GDM1 (cell line): ENCODE results near the gene CHDH.

Source experiments
- DNase-seq: peaks from one replicate; lab custom pipeline; 2025; lab: John Stamatoyannopoulos, UW

CHDH gene

GRCh38 chr3:53807117-53807810 lies 39.0 kb downstream of the CHDH start:
- no peak for DNase-seq

DNA sequence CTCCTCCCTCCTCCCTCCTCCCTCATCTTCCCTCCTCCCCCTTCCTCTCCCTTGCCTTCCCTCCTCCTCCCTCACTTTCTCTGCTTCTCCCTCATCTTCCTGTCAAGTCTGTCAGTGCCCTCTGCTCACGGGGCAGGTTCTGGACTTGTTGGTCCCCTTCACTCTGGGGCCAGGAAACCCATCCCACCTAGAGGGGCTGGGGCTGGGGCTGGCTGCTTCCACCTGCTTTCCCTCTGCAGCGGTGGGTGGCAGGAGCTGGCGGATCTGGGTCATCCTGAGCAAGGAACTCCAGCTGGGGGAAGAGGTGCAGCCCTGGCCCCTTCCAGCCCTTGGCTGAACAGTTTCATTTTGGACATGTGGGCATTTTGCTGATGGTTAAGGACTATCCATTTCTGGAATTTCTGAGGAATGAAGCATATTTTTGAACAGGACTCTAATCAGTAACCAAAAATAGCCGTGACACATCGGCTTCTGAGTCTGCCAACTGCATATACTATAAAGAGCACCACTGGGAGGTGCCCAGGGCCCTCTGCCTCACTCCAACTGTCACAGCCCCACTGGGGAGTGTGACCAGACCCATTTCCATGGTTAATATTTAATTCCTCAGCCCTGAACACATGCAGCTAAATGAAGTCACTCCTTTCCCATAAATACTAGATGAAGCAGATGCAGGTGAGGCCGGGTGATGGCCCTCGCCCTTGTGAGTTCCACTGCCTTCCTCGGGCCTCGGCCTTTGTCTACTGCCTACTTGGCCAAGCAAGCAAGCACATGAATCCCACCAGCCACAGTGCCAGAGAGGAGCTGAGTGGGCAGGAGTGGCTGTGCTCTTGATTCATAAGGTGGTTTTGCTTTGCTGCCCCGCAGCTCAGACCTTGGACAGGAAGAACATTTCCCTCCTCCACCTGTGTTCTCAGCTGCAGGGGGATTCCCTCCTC lies 39.8 kb downstream of the CHDH start:
- no peak for DNase-seq

- no peak for DNase-seq
Observed at GRCh38 chr3:53805463-53806159, 40.6 kb downstream of the CHDH start.

DNA sequence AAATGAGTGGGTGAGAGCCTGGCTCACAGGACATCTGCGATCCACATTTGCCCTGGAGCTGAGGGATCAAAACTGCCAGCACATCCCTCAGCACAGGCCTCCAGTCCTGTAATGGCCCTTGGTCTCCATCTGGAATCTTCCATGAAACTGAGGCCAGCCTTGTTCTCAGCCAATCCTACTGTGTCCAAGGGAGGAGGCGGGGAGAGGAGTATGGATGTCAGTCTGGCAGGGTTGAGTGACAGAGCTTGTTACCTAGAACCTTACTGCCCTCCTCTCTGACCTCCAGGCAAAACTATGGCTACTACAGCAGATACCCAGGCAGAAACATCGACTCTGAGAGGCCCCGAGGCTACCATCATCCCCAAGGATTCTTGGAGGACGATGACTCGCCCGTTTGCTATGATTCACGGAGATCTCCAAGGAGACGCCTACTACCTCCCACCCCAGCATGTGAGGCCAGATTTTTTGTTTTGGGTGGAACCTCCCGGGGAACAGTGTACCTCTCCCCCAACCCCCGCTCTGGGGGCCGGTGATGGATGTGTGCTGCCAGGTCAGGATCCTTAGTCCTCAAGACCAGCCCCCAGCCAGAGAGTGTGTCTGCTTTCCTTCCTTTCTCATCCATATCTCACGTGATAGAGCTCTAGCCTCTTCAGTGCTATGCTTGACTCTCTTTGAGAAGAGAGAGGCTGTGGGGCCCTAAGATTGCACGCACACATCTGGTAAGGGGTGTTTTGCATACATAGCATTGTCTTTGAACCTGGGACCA lies 41.3 kb downstream of the CHDH start:
- no peak for DNase-seq

- no peak for DNase-seq
Observed at GRCh38 chr3:53803816-53804695, 42.2 kb downstream of the CHDH start.

DNA sequence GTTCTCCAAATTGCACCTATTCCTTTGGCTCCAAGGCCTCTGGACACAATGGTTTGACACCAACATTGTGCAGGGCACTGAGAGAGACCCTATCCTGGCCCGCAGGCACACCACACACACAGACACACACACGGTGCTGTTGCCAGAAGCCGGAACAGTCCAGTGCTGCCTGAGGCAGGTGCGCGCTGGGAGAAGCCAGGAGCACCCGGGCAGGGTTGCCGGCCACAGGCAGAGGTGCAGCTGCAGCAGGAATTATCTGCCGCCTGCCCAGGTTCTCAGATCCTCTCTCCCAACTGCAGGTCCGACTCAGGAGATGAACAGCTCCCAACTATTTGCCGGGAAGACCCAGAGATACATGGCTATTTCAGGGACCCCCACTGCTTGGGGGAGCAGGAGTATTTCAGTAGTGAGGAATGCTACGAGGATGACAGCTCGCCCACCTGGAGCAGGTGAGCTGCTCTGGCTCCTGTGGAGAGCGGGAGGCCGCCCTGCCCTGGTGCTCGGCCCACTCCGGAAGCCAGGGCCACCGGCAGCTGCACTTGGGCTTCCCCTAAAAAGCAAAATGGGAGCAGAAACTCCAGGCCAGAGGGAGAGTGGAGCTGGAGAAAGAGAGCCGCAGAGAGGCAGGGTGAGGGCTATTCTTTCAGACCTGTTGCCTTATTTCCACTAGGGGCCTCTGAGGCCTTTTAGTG lies 42.9 kb downstream of the CHDH start:
- DNase-seq, result no peak

DNA sequence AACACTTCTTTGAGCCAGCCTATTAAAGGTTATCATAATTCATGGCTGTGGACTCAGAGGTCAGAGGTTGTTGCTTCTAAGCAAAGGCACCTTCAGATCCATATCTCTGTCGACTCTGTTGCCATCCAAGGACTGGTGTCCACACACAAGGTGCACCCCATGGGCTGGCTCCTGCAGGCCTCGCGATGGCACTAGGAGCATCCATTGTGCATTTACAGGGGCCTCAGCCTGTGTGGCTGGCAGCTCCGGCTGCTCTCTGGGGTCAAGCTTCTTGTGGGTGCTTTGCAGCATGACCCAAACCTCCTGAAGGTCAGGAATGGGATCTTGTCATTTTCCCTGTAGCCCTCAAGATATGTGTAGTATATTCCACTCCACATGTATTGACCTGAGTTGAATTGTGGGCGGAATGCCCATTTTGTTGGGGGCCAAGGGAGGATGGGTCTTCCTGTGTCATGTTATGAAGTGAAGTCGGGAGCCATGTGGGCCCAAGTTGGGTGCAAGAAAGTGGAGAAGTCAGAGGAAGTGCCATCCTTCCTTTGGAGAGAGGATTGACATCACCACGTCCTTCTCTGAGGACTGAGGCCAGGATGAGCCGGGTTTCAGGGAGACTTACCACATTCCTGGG lies 43.9 kb downstream of the CHDH start:
- DNase-seq, result no peak

- DNase-seq, result no peak
Observed at GRCh38 chr3:53801319-53801718, 44.9 kb downstream of the CHDH start.

GRCh38 chr3:53800041-53800906 lies 45.9 kb downstream of the CHDH start:
- no peak for DNase-seq

- DNase-seq, result no peak
Observed at GRCh38 chr3:53799338-53799865, 46.8 kb downstream of the CHDH start.

DNA sequence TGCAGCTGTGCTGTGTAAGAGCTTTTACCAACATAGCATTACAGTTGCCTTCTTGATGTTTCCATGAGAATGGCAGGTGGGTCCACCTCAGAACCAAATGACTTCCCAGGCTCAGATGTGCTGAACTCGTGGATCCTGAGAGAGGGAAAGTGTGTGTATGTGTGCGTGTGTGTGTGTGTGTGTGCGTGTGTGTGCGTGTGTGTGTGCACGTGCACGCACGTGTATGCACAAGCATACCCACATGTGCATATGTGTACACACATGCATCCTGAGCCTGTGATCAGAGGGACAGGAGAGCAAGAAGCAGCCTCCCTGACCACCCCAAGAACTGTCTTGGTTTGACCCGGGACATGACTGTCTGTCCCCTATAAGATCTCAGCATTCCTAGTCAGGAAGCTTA lies 48.1 kb downstream of the CHDH start:
- no peak for DNase-seq

DNA sequence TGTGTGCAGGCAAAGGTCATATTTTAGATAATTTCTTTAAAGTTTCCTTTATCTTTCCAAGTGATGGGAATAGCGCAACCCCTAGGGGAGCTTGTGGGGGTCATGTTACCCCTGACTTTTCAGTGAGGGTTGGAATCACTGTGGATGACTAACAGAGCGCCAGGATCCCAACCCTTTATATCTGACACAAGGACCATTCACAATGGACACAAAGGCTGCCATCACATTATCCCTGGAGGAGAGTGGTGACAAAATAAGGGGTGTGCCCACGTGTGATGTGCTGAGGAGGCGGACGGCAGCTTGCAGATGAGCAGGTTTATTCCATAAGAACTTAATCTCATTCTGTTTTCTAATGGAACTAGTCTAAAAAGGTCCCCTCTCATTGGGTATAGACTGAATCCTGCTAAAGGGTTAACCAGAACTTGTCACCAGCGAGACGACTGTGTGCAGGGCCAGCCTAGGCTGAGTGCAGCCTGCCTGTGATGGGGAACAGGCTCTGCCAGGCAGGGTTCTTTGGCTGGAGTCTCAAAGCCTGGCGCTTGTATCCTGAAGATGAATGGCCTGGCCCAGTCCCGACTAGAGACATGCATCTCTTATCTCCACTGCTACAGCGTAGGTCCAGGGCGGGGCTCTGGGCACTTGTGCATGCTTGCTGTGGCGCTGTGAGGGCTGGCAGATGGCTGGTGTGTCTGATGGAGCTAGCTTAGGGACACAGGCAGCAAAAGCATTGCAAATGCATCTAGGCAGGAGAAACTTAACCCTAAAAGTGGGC lies 50.2 kb downstream of the CHDH start:
- DNase-seq, result no peak

DNA sequence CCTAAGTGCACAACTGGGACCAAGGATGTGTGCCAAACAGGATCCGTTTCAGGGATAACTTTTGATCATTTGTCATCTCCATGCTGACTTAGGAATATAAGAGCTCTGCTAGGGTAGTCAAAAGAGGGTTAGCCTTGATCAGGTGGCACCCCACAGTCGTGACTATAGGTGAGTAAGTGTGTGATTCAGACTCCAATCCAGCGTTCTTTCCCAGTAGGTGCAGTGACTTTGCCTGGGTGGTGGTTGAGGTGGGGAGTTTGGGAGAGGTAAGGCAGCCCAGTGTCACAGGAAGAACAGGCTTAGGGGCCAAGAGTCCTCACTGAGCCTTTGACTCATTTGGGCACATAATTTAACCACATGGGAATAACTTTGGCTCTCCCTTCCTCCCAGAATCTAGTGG lies 51.0 kb downstream of the CHDH start:
- no peak for DNase-seq

GRCh38 chr3:53794597-53794996 lies 51.6 kb downstream of the CHDH start:
- DNase-seq, result no peak

DNA sequence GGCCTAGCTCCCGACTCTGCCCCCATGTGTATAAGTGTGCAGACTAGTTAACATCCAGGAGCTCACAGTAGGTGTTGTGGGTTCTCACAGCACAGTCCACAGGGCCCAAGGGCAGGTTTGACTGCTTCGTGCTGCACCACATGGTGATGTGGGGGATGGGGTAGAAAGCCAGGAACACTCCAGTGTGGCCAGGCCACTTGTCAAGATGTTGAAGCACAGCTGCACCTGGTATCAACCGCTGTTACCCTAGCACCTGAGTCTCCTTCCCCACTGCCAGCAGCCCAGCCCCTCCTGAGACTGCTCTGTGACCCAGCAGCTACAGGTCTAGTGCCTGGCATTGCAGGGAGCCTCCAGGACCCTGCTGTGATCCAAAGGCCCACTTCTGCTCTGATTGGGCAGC lies 53.4 kb downstream of the CHDH start:
- no peak for DNase-seq

DNA sequence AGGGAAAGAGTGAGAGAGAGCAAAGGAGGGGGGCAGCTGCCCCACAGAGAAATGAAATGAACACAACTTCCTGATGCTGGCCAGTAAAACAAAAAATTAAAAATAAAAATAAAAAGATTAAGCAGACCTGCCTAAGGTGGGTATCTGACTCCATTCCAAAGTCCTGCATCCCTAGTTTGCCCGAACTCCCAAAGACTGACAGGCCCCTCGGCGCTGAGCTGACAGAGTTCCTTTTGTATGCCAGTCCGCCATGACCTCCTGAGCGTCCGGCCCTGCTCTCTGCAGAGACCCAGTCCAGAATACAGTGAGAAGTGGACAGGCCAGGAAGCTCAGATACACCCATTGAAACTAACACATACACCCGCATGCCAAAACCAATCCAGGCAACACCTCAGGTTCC lies 54.9 kb downstream of the CHDH start:
- no peak for DNase-seq

DNA sequence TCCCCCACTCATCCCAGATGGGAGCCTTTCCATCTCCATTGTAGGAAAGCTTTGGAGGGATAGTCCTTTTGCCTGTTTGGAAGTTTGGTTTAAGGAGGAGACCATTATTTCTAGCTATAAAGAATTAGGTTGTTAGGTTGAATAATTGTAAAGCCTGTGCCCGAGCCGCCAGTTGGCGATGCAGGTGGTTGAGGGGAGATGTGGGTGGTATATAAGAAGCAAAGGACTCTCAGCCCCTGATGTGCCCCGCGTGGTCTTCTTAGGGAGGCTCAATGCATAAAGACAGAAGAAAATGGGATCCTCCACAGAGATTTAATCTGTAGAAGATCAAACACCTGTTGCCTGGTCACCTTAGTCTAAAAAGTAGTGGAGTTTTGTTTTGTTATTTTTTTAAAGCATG lies 55.7 kb downstream of the CHDH start:
- DNase-seq, result no peak

- DNase-seq, result no peak
Observed at GRCh38 chr3:53789459-53789858, 56.8 kb downstream of the CHDH start.
